ENCODE measurements around the gene L1TD1. TPM values are rescaled to one million over a fixed set of nuclear protein-coding genes. Genes with fewer than 3 reads are reported as not detected.
"Not testable (repeated sequence)": the region's sequence is repeated elsewhere in the genome, so short reads cannot be mapped to it uniquely, and the experiment has no call there.

L1TD1 gene
- polyA plus RNA-seq, 1 donor (not counting 4 experiments of a cell fraction or from before 2014, with no cell fraction given): 0.24 TPM

DNA sequence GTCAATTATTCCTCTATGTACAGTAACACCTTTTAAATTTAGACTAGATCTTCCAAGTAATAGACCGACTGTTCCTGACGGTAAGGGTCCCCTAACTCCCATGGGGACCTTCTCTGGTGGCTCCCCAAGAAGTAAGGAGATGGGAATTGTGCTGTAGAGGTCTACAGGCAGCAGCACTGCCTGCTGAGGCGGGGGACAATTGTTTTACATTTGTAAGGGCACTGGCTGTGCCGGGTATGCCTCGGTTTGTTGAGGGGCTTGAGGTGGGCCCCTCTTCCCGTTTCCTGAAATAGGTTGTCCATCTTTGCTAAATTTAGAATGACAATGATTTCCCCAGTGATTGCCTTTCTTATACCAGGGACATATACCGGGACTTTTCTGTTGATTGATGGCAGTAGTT is 13.1 kb upstream of the L1TD1 start:
- no peak for FAIRE-seq
- no peaks in the 10 kb centered on the region for H3K79me2 ChIP-seq (ENCODE audit: control insufficient read depth, insufficient read depth, low read length)

GRCh38 chr1:62182157-62182556 is 12.5 kb upstream of the L1TD1 start:
- H3K4me2 ChIP-seq (ENCODE audit: control insufficient read depth, extremely low read depth, insufficient read depth, low read depth, low read length); dilution Hi-C loops (cut with MboI; ENCODE audit: extremely low pct_ligation_motif_present, low sequenced_read_pairs); H3K4me3 ChIP-seq (ENCODE audit: control insufficient read depth in 2 of 3, extremely low read depth in 1 of 3, insufficient read depth in 2 of 3, low read depth in 1 of 3, low read length in 3 of 3); H3K9ac ChIP-seq (ENCODE audit: control insufficient read depth, extremely low read depth, insufficient read depth, low read length); H3K9me3 ChIP-seq (ENCODE audit: control insufficient read depth, low read depth, low read length); H3K36me3 ChIP-seq (ENCODE audit: control insufficient read depth in 2 of 2, extremely low read depth in 1 of 2, insufficient read depth in 2 of 2, low read length in 2 of 2); FAIRE-seq; H3K79me2 ChIP-seq (ENCODE audit: control insufficient read depth, insufficient read depth, low read length); H3K27ac ChIP-seq (ENCODE audit: control insufficient read depth, insufficient read depth, low read length); H2AFZ ChIP-seq (ENCODE audit: control insufficient read depth, low read length); H3K9me1 ChIP-seq (ENCODE audit: control insufficient read depth, extremely low read depth, insufficient read depth, low read length); DNase-seq (ENCODE audit: low read depth, low spot score); H4K20me1 ChIP-seq (ENCODE audit: control insufficient read depth, extremely low read depth, insufficient read depth, low read length); H3K27me3 ChIP-seq (ENCODE audit: control insufficient read depth, extremely low read depth, insufficient read depth, low read length): not testable (repeated sequence)
- peaks cover 12% of the 10 kb centered on the region for H3K4me1 ChIP-seq (ENCODE audit: control insufficient read depth, extremely low read depth, insufficient read depth, low read length)

More for the DNA sequence above, 13.1 kb upstream of the L1TD1 start:
- Histone ChIP-seq H3K9me1 (ENCODE audit: control insufficient read depth, extremely low read depth, insufficient read depth, low read length) (no peaks in the 10 kb centered on the region), H2AFZ (ENCODE audit: control insufficient read depth, low read length) (no peak overlapping the region), H3K9me3 (ENCODE audit: control insufficient read depth, low read depth, low read length) (no peaks in the 10 kb centered on the region), H3K4me3 (ENCODE audit: control insufficient read depth in 2 of 3, extremely low read depth in 1 of 3, insufficient read depth in 2 of 3, low read depth in 1 of 3, low read length in 3 of 3) (no peak overlapping the region), H3K9ac (ENCODE audit: control insufficient read depth, extremely low read depth, insufficient read depth, low read length) (no peak overlapping the region), H3K4me2 (ENCODE audit: control insufficient read depth, extremely low read depth, insufficient read depth, low read depth, low read length) (no peak overlapping the region), H3K4me1 (ENCODE audit: control insufficient read depth, extremely low read depth, insufficient read depth, low read length) (peaks cover 12% of the 10 kb centered on the region), H3K27ac (ENCODE audit: control insufficient read depth, insufficient read depth, low read length) (no peak overlapping the region), H3K36me3 (ENCODE audit: control insufficient read depth in 2 of 2, extremely low read depth in 1 of 2, insufficient read depth in 2 of 2, low read length in 2 of 2) (no peaks in the 10 kb centered on the region), H4K20me1 (ENCODE audit: control insufficient read depth, extremely low read depth, insufficient read depth, low read length) (no peaks in the 10 kb centered on the region), H3K27me3 (ENCODE audit: control insufficient read depth, extremely low read depth, insufficient read depth, low read length) (no peaks in the 10 kb centered on the region)
- DNase-seq (ENCODE audit: low read depth, low spot score): no peak
- no peak for TF ChIP-seq CTCF (optimal IDR thresholded peaks at IDR 0.05 in 1 of 3, IDR thresholded peaks at IDR 0.05 in 1 of 3, conservative IDR thresholded peaks at IDR 0.05 in 1 of 3; ENCODE audit: extremely low read depth in 1 of 3, insufficient read depth in 2 of 3, low read length in 3 of 3)
- dilution Hi-C loops (cut with MboI; ENCODE audit: extremely low pct_ligation_motif_present, low sequenced_read_pairs): no loop called here

DNA sequence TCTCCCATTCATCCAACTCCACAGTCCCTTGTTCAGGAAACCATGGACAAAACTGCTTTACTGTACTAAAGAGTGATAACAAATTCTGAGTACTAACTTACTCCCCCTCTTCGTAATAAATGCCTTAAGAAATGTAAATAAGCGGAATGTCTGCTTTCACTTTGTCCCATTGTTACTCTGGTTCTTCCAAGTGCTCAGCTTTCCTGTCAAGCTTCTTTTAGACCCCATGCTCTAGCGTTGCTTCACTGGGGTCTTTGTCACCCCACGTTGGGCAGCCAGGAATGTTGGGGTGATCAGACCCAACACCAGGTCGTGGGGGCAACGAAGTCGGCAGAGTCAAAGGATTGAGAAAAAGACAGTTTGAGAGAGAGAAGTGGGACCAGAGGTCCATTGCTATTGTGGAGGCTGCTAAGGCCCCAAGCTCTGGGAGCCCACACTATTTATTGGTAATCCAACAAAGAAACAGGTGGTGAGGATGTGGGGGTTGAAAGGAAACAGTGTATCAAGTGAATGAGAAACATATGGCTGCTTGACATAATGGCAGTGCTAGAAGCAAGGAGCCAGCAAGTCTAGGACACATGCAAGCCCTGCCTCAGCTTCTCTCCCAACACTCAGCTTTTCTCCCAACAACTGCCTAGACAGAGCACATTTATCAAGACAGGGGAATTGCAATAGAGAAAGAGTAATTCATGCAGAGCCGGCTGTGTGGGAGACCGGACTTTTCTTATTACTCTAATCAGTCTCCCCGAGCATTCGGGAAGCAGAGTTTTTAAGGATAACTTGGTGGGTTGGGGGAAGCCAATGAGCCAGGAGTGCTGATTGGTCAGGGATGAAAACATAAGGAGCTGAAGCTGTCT is 11.3 kb upstream of the L1TD1 start:
- H3K4me3 ChIP-seq (ENCODE audit: control insufficient read depth in 2 of 3, extremely low read depth in 1 of 3, insufficient read depth in 2 of 3, low read depth in 1 of 3, low read length in 3 of 3); H3K9me1 ChIP-seq (ENCODE audit: control insufficient read depth, extremely low read depth, insufficient read depth, low read length); H3K9me3 ChIP-seq (ENCODE audit: control insufficient read depth, low read depth, low read length); H2AFZ ChIP-seq (ENCODE audit: control insufficient read depth, low read length); H3K27me3 ChIP-seq (ENCODE audit: control insufficient read depth, extremely low read depth, insufficient read depth, low read length); FAIRE-seq; dilution Hi-C loops (cut with MboI; ENCODE audit: extremely low pct_ligation_motif_present, low sequenced_read_pairs); H3K36me3 ChIP-seq (ENCODE audit: control insufficient read depth in 2 of 2, extremely low read depth in 1 of 2, insufficient read depth in 2 of 2, low read length in 2 of 2); H3K9ac ChIP-seq (ENCODE audit: control insufficient read depth, extremely low read depth, insufficient read depth, low read length); DNase-seq (ENCODE audit: low read depth, low spot score); H3K4me2 ChIP-seq (ENCODE audit: control insufficient read depth, extremely low read depth, insufficient read depth, low read depth, low read length); H4K20me1 ChIP-seq (ENCODE audit: control insufficient read depth, extremely low read depth, insufficient read depth, low read length); H3K79me2 ChIP-seq (ENCODE audit: control insufficient read depth, insufficient read depth, low read length); H3K27ac ChIP-seq (ENCODE audit: control insufficient read depth, insufficient read depth, low read length): not testable (repeated sequence)
- peaks cover 12% of the 10 kb centered on the region for H3K4me1 ChIP-seq (ENCODE audit: control insufficient read depth, extremely low read depth, insufficient read depth, low read length)

Measured in keratinocyte (primary cell).